Measurements from ENCODE around the gene IRS4. TPM values are rescaled to one million over a fixed set of nuclear protein-coding genes. Genes with fewer than 3 reads are reported as not detected.
A peak's percentile ranks its signal among the peaks of the same experiment; 100 is the strongest.

IRS4 gene
- not detected in 2 replicates for total RNA-seq (ENCODE audit: low replicate concordance)

GRCh38 chrX:108736509-108737479 lies at the start of gene IRS4:
Gene IRS4 (minus strand): TSS chrX:108736563.
- no peak for DNase-seq (ENCODE audit: low read depth)
- TF ChIP-seq CTCF (IDR thresholded peaks at IDR 0.05; ENCODE audit: insufficient read depth, low read length): no peak
- H3K4me3 ChIP-seq (ENCODE audit: low read depth, low read length): peak within 1 kb of the TSS; percentile 52

DNA sequence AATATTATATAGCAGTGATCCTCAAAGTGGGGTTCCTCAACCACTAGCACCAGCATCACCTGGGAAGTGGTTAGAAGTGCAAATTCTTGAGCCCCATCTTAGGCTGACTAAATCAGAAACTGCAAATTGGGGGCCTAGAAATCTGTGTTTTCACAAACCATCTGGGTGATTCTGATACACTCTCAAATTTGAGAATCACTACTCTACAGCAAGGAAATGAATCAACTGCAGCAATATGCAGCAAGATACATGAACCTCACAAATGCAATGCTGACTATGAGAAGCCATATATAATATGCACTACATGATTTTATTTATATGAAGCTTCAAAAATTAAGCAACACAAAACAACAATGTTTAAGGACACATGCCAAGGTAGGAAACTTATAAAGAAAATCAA lies 36.2 kb upstream of the IRS4 start:
- TF ChIP-seq CTCF (IDR thresholded peaks at IDR 0.05; ENCODE audit: insufficient read depth, low read length): no peak
- no peak overlapping the region for H3K4me3 ChIP-seq (ENCODE audit: low read depth, low read length)

DNA sequence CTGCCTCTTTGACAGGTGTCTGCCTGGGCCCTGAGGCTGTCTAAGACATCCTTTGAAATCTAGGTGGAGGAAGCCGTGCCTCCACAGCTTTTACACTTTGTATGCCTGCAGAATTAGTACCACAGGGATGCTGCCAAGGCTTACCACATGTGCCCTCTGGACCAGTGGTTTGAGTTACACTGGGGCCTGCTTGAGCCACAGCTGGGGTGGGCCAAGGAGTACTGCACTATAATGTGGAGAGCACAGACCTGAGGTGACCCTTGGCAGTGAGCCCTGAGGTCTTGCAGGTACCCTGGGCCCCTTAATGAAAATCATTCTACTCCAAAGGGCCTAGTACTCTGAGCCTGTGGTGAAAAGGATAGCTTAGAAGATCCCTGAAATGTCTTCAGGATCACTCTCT lies 27.2 kb upstream of the IRS4 start:
- DNase-seq (ENCODE audit: low read depth): no peak
- H3K4me3 ChIP-seq (ENCODE audit: low read depth, low read length): no peak overlapping the region
- no peak for TF ChIP-seq CTCF (IDR thresholded peaks at IDR 0.05; ENCODE audit: insufficient read depth, low read length)

More for the DNA sequence above, 36.2 kb upstream of the IRS4 start:
- DNase-seq (ENCODE audit: low read depth): no peak

GRCh38 chrX:108740299-108740774 lies 4.0 kb upstream of the IRS4 start:
- no peak for TF ChIP-seq CTCF (IDR thresholded peaks at IDR 0.05; ENCODE audit: insufficient read depth, low read length)

DNA sequence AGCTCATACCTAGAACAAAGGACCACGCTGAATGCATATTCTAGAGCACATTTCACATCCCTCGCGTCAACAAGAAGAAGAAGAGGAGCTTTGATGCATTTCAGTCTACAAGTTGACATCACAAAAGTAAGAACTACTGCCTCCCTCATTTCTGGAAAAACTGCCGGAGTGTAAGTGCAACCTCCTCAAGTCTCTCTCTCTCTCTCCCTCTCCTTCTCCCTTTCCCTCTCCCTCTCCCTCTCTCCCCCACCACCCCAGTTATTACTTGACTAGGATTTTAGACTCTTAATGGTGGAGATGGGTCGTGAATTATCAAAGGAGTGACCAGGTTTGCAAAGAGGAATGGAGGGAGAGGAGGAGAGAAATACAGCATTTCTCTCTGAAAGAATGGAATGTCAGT lies 1.4 kb upstream of the IRS4 start:
- H3K4me3 ChIP-seq (ENCODE audit: low read depth, low read length): no peak overlapping the region
- no peak for DNase-seq (ENCODE audit: low read depth)
- TF ChIP-seq CTCF (IDR thresholded peaks at IDR 0.05; ENCODE audit: insufficient read depth, low read length): no peak

More at GRCh38 chrX:108740299-108740774, 4.0 kb upstream of the IRS4 start:
- no peak for DNase-seq (ENCODE audit: low read depth)
- H3K4me3 ChIP-seq (ENCODE audit: low read depth, low read length): no peak overlapping the region

- no peak for DNase-seq (ENCODE audit: low read depth)
- no peak for TF ChIP-seq CTCF (IDR thresholded peaks at IDR 0.05; ENCODE audit: insufficient read depth, low read length)
- peak overlapping the region; percentile 52 for H3K4me3 ChIP-seq (ENCODE audit: low read depth, low read length)
Measured at GRCh38 chrX:108735679-108736508, 469 bp downstream of the IRS4 start.
